B cell (primary cell): ENCODE results near the gene RMND1.
"Not testable (repeated sequence)": the region's sequence is repeated elsewhere in the genome, so short reads cannot be mapped to it uniquely, and the experiment has no call there.

Experiments
- EZH2 ChIP-seq: IDR thresholded peaks from 2 replicates; pipeline ENCODE4 v1.6.1; 2012; ENCODE audit warnings: borderline replicate concordance, low read depth, mild to moderate bottlenecking, moderate library complexity, low read length; ENCODE audit not compliant: insufficient read depth, poor library complexity, severe bottlenecking
- TF ChIP-seq, protein P1 (sequence below): fragments of 200-600 bp; IDR thresholded peaks from one replicate; pipeline ENCODE4 v1.8.0; 2022; ENCODE audit warnings: antibody characterized with exemption, mild to moderate bottlenecking

DNA sequence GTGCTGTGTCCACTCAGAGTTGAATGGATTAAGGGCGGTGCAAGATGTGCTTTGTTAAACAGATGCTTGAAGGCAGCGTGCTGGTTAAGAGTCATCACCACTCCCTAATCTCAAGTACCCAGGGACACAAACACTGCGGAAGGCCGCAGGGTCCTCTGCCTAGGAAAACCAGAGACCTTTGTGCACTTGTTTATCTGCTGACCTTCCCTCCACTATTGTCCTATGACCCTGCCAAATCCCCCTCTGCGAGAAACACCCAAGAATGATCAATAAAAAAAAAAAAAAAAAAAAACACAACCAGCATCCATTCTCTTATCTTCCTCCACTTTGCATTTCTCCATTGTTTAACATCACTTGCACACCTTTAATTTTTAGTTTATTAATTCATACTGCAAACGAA is 998 bp downstream of the RMND1 start:
- TF ChIP-seq, protein P1, sequence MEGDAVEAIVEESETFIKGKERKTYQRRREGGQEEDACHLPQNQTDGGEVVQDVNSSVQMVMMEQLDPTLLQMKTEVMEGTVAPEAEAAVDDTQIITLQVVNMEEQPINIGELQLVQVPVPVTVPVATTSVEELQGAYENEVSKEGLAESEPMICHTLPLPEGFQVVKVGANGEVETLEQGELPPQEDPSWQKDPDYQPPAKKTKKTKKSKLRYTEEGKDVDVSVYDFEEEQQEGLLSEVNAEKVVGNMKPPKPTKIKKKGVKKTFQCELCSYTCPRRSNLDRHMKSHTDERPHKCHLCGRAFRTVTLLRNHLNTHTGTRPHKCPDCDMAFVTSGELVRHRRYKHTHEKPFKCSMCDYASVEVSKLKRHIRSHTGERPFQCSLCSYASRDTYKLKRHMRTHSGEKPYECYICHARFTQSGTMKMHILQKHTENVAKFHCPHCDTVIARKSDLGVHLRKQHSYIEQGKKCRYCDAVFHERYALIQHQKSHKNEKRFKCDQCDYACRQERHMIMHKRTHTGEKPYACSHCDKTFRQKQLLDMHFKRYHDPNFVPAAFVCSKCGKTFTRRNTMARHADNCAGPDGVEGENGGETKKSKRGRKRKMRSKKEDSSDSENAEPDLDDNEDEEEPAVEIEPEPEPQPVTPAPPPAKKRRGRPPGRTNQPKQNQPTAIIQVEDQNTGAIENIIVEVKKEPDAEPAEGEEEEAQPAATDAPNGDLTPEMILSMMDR: not testable (repeated sequence)
- TF ChIP-seq EZH2: not testable (repeated sequence)
